Breast epithelium (tissue), 3 donors: ENCODE measurements around the gene FGFR3.

Experiments
- POLR2A ChIP-seq: fragments of 450-650 bp; IDR thresholded peaks from one replicate; pipeline ENCODE4 v1.6.1; 2016; ENCODE audit warnings: antibody characterized with exemption, mild to moderate bottlenecking, moderate library complexity
- POLR2AphosphoS5 ChIP-seq, 3 donors: sonication (generic); formaldehyde crosslinking; IDR thresholded peaks; one replicate each; pipeline ENCODE4 v1.6.1; 2017; ENCODE audit warnings: antibody characterized with exemption in 3 of 3
- TF ChIP-seq, protein P1 (sequence below), 3 donors: fragments of 450-650 bp; IDR thresholded peaks; one replicate each; pipeline ENCODE4 v1.5.1; 2016 to 2017; ENCODE audit warnings: antibody characterized with exemption in 3 of 3, mild to moderate bottlenecking in 3 of 3, moderate library complexity in 3 of 3

DNA sequence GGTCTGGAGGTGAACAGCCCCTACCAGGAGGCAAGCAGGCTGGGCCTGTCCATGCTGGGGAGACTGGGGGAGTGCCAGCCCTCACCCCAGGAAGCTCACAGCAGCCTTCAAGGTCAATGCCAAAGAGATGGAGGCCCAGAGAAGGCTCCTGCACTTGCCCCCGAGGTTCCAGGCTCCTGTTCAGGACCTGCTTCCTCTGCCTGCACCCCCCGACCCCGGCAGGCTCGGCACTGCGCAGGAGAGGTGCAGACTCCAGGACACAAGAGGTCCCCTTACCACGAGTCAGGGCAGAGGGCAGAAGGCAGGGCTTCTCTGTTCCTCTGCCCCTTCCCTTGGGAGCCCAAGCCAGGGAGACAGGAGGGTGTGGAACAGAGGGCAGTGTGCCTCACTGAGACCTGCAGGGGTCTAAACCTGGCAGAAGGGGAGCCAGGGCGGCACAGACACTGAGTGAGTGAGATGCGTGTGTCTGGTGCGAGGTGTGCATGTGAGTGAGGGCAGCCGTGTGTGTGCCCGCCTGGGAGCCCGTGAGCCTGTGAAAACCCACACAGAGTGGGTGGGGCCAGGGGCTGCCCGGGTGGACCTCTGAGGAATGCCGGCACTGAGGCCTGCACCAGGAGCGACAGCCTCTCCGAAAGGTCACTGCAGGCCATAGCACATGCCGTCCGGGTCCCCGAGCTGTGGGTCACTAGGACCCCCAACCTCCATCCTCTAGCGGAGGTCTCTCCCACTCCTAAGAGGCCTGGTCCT lies 30.7 kb upstream of the FGFR3 start:
- TF ChIP-seq, protein P1, sequence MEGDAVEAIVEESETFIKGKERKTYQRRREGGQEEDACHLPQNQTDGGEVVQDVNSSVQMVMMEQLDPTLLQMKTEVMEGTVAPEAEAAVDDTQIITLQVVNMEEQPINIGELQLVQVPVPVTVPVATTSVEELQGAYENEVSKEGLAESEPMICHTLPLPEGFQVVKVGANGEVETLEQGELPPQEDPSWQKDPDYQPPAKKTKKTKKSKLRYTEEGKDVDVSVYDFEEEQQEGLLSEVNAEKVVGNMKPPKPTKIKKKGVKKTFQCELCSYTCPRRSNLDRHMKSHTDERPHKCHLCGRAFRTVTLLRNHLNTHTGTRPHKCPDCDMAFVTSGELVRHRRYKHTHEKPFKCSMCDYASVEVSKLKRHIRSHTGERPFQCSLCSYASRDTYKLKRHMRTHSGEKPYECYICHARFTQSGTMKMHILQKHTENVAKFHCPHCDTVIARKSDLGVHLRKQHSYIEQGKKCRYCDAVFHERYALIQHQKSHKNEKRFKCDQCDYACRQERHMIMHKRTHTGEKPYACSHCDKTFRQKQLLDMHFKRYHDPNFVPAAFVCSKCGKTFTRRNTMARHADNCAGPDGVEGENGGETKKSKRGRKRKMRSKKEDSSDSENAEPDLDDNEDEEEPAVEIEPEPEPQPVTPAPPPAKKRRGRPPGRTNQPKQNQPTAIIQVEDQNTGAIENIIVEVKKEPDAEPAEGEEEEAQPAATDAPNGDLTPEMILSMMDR (IDR thresholded peaks at IDR 0.05), result no peak
- no peak for TF ChIP-seq POLR2AphosphoS5 (IDR thresholded peaks at IDR 0.05)
- TF ChIP-seq POLR2A, result no peak
